T-helper 9 cell (primary cell): ENCODE data around the gene STARD3NL.
"Not testable (repeated sequence)": the region's sequence is repeated elsewhere in the genome, so short reads cannot be mapped to it uniquely, and the experiment has no call there.

Experiments
- DNase-seq: peaks from one replicate; pipeline ENCODE4 v3.0.0-alpha.2; 2020

Gene STARD3NL

GRCh38 chr7:38269704-38270346, 91.8 kb downstream of the STARD3NL start:
- DNase-seq = not testable (repeated sequence)

GRCh38 chr7:38270405-38270804, 92.4 kb downstream of the STARD3NL start:
- not testable (repeated sequence) for DNase-seq

- DNase-seq = no peak
Measured at GRCh38 chr7:38273286-38273995, 95.4 kb downstream of the STARD3NL start, which contains the start of gene TARP. Gene TARP, minus strand, starts transcription at chr7:38273636.

GRCh38 chr7:38274486-38274885, 96.4 kb downstream of the STARD3NL start:
- DNase-seq = no peak

- DNase-seq = no peak
Measured at GRCh38 chr7:38274927-38275620, 97.0 kb downstream of the STARD3NL start.

- no peak for DNase-seq
Measured at GRCh38 chr7:38276096-38276877, 98.2 kb downstream of the STARD3NL start.

- DNase-seq = no peak
Measured at GRCh38 chr7:38280000-38280399, 102.0 kb downstream of the STARD3NL start.
